H1 (cell line): ENCODE results near the gene GPR176. TPM values are rescaled to one million over a fixed set of nuclear protein-coding genes. Genes with fewer than 3 reads are reported as not detected.

Source experiments
- CTCF ChIA-PET: fragments of 300-600 bp; sonication (Branson Sonifier 250); formaldehyde crosslinking; loops from one replicate; lab custom pipeline; 2021; ENCODE audit not compliant: partially characterized antibody; lab: Charles Lee
- POLR2A ChIA-PET: fragments of 300-600 bp; sonication (Branson Sonifier 250); formaldehyde crosslinking; loops from one replicate; lab custom pipeline; 2021; ENCODE audit warnings: inconsistent platforms; ENCODE audit not compliant: partially characterized antibody; lab: Charles Lee
- DNase-seq, 2 experiments: peaks; one replicate each; pipeline versions ENCODE4 v3.0.0 to v3.0.0-alpha.2; 2010 to 2022; ENCODE audit warnings: low spot score in 2 of 2, low read depth in 1 of 2, mixed read lengths in 1 of 2
- FAIRE-seq: peaks from 2 replicates; lab custom pipeline; 2011; peaks lifted over from hg19 to GRCh38; lab: Jason Lieb, UNC
- H2AFZ ChIP-seq: 2 replicates; pipeline ENCODE4 v1.8.1; 2012; ENCODE audit warnings: low read length, inconsistent platforms
- H2AK5ac ChIP-seq: 2 replicates; pipeline ENCODE4 v1.6.1; 2013; ENCODE audit warnings: low read depth, low read length
- H2BK120ac ChIP-seq: replicated peaks from 2 replicates; pipeline ENCODE3; 2013; ENCODE audit warnings: low read depth, low read length, inconsistent platforms
- H2BK12ac ChIP-seq: 2 replicates; pipeline ENCODE4 v1.6.1; 2013; ENCODE audit warnings: low read depth, low read length
- H2BK15ac ChIP-seq: 2 replicates; pipeline ENCODE4 v1.6.1; 2013; ENCODE audit warnings: low read length
- H2BK20ac ChIP-seq: 2 replicates; pipeline ENCODE4 v1.6.1; 2013; ENCODE audit warnings: low read length
- H2BK5ac ChIP-seq: 2 replicates; pipeline ENCODE4 v1.6.1; 2013; ENCODE audit warnings: low read depth, low read length
- H3K14ac ChIP-seq: 2 replicates; pipeline ENCODE4 v1.6.1; 2013; ENCODE audit warnings: inconsistent platforms; ENCODE audit not compliant: insufficient read length
- H3K18ac ChIP-seq: 2 replicates; pipeline ENCODE4 v1.6.1; 2013; ENCODE audit warnings: low read length; ENCODE audit errors: extremely low read depth
- H3K23ac ChIP-seq: 2 replicates; pipeline ENCODE4 v1.6.1; 2013; ENCODE audit warnings: inconsistent platforms; ENCODE audit not compliant: insufficient read length
- H3K23me2 ChIP-seq: 2 replicates; pipeline ENCODE4 v1.6.1; 2013; ENCODE audit warnings: low read depth, low read length
- H3K27ac ChIP-seq: 2 replicates; pipeline ENCODE4 v1.6.1; 2011; ENCODE audit warnings: low read depth, low read length, inconsistent platforms
- H3K27me3 ChIP-seq, 4 experiments: replicated peaks in 1 of 4; 1 replicate in 1 of 4; 2 replicates in 3 of 4; pipeline versions ENCODE4 v1.6.1 to v1.8.1; 2011 to 2013; ENCODE audit warnings: low read length in 3 of 4, mild to moderate bottlenecking in 3 of 4, inconsistent platforms in 2 of 4, mixed read lengths in 2 of 4, moderate library complexity in 1 of 4; ENCODE audit not compliant: control insufficient read depth in 3 of 4, insufficient read depth in 3 of 4; ENCODE audit errors: extremely low read depth in 1 of 4
- H3K36me3 ChIP-seq, 4 experiments: 2 replicates each; pipeline versions ENCODE4 v1.6.1 to v1.8.1; 2011 to 2013; ENCODE audit warnings: mild to moderate bottlenecking in 4 of 4, low read length in 3 of 4, moderate library complexity in 2 of 4, control low read depth in 1 of 4, inconsistent platforms in 1 of 4; ENCODE audit not compliant: insufficient read depth in 4 of 4, control insufficient read depth in 2 of 4
- H3K4ac ChIP-seq: replicated peaks from 2 replicates; pipeline ENCODE3; 2013; ENCODE audit warnings: low read length, low read depth, mixed read lengths, inconsistent platforms; ENCODE audit not compliant: insufficient read length
- H3K4me1 ChIP-seq, 4 experiments: replicated peaks in 1 of 4; 1 replicate in 1 of 4; 2 replicates in 3 of 4; pipeline versions ENCODE4 v1.6.1 to v1.8.1; 2011 to 2013; ENCODE audit warnings: low read length in 3 of 4, inconsistent platforms in 2 of 4, mixed read lengths in 1 of 4; ENCODE audit not compliant: insufficient read depth in 4 of 4, control insufficient read depth in 3 of 4
- H3K4me2 ChIP-seq, 2 experiments: 2 replicates each; pipeline versions ENCODE4 v1.6.1 to v1.8.1; 2011 to 2013; ENCODE audit warnings: low read depth in 2 of 2, low read length in 2 of 2, control low read depth in 1 of 2, inconsistent platforms in 1 of 2, mild to moderate bottlenecking in 1 of 2; ENCODE audit not compliant: insufficient read depth in 1 of 2
- H3K4me3 ChIP-seq, 4 experiments: fragments of 200-600, 300-600 bp in 1 of 4; sonication (generic), shearing (Covaris generic), sonication (Bioruptor Twin) in 1 of 4; 2 replicates each; pipeline versions ENCODE4 v1.5.1 to v1.8.1; 2011 to 2016; ENCODE audit warnings: low read length in 4 of 4, low read depth in 3 of 4, control low read depth in 2 of 4, inconsistent platforms in 2 of 4, mild to moderate bottlenecking in 2 of 4, mixed read lengths in 1 of 4, moderate library complexity in 1 of 4; ENCODE audit not compliant: insufficient read depth in 2 of 4; ENCODE audit errors: extremely low read depth in 1 of 4
- H3K56ac ChIP-seq: replicated peaks from 2 replicates; pipeline ENCODE3; 2013; ENCODE audit warnings: low read depth, mild to moderate bottlenecking, mixed read lengths, low read length, inconsistent platforms; ENCODE audit not compliant: insufficient read length
- H3K79me1 ChIP-seq: 2 replicates; pipeline ENCODE4 v1.6.1; 2013; ENCODE audit warnings: low read depth, low read length, control low read depth
- H3K79me2 ChIP-seq, 2 experiments: 2 replicates each; pipeline versions ENCODE4 v1.6.1 to v1.8.1; 2012 to 2013; ENCODE audit warnings: low read length in 2 of 2, mild to moderate bottlenecking in 2 of 2, inconsistent platforms in 1 of 2; ENCODE audit not compliant: insufficient read depth in 2 of 2, control insufficient read depth in 1 of 2
- H3K9ac ChIP-seq, 4 experiments: replicated peaks in 1 of 4; 1 replicate in 1 of 4; 2 replicates in 3 of 4; pipeline versions ENCODE4 v1.6.1 to v1.8.1; 2011 to 2013; ENCODE audit warnings: low read depth in 3 of 4, low read length in 3 of 4, control low read depth in 2 of 4, mild to moderate bottlenecking in 2 of 4, moderate library complexity in 2 of 4, inconsistent platforms in 1 of 4; ENCODE audit errors: extremely low read depth in 1 of 4
- H3K9me3 ChIP-seq, 2 experiments: 2 replicates each; pipeline versions ENCODE4 v1.6.1 to v1.8.1; 2012 to 2013; ENCODE audit warnings: mild to moderate bottlenecking in 2 of 2, moderate library complexity in 2 of 2, control low read depth in 1 of 2, inconsistent platforms in 1 of 2, low read depth in 1 of 2, low read length in 1 of 2, mixed read lengths in 1 of 2; ENCODE audit not compliant: insufficient read depth in 2 of 2
- H4K20me1 ChIP-seq, 2 experiments: replicated peaks in 1 of 2; 2 replicates each; pipeline versions ENCODE3 to v1.8.1; 2011 to 2013; ENCODE audit warnings: inconsistent platforms in 2 of 2, low read length in 2 of 2, mild to moderate bottlenecking in 1 of 2; ENCODE audit not compliant: insufficient read depth in 2 of 2, control insufficient read depth in 1 of 2
- H4K5ac ChIP-seq: 2 replicates; pipeline ENCODE4 v1.6.1; 2013; ENCODE audit warnings: low read length, low read depth, mixed read lengths, inconsistent platforms; ENCODE audit not compliant: insufficient read length
- H4K8ac ChIP-seq: 2 replicates; pipeline ENCODE4 v1.8.0; 2013; ENCODE audit warnings: mild to moderate bottlenecking, moderate library complexity, low read length, inconsistent platforms; ENCODE audit not compliant: insufficient read depth; ENCODE audit errors: extremely low read depth
- H4K91ac ChIP-seq: replicated peaks from 2 replicates; pipeline ENCODE3; 2013; ENCODE audit warnings: low read length, mixed read lengths, inconsistent platforms; ENCODE audit not compliant: insufficient read length
- ATF3 ChIP-seq: IDR thresholded peaks from 2 replicates; pipeline ENCODE4 v1.6.1; 2011; ENCODE audit warnings: low read depth, mild to moderate bottlenecking, low read length; ENCODE audit not compliant: insufficient read depth
- JUN ChIP-seq: IDR thresholded peaks from 2 replicates; pipeline ENCODE4 v1.6.1; 2011; ENCODE audit warnings: low read depth, mild to moderate bottlenecking, improper control_type of control experiment, low read length
- WGBS, 2 experiments: shearing (Covaris generic) in 1 of 2; methylation state at CpG; one replicate each; pipeline versions ENCODE4 v1.1.6 to v1.1.7; 2013 to 2015; ENCODE audit warnings: low lambda C conversion rate in 2 of 2, mixed read lengths in 2 of 2, inconsistent platforms in 1 of 2, low coverage in 1 of 2, missing lambda C conversion rate in 1 of 2; ENCODE audit not compliant: insufficient replicate concordance in 2 of 2, insufficient coverage in 1 of 2, insufficient read length in 1 of 2; ENCODE audit errors: extremely low coverage in 1 of 2, missing lambda C conversion rate in 1 of 2; 5-methylcytosine and 5-hydroxymethylcytosine counted together
- polyA plus RNA-seq, 7 experiments: library from polyadenylated mRNA; depleted of rRNA in 3 of 7; stranded (reverse) in 5 of 7; unstranded in 2 of 7; fragments of >200 nt in 5 of 7; fragments of 200-250 nt in 2 of 7; gene quantifications; 1 replicate in 5 of 7; 2 replicates in 1 of 7; 4 replicates in 1 of 7; pipeline versions ENCODE4 v1.2.1 to v1.2.3, GENCODE V29; 2011 to 2013; ENCODE audit warnings: missing spikeins in 2 of 7, mixed read lengths in 2 of 7
- total RNA-seq: library from RNA; stranded (reverse); fragmentation: NEBNext Ultra II Directional; extraction: Animal tissue kit (Norgen Biotek cat#: 25700); gene quantifications from 2 replicates; pipeline ENCODE4 v1.2.1, GENCODE V29; 2021

The GPR176 gene
- total and polyA plus RNA-seq, 2 of the 8 experiments (the other 6 are each of a cell fraction or from before 2014, with no cell fraction given), result 190 to 281 TPM

DNA sequence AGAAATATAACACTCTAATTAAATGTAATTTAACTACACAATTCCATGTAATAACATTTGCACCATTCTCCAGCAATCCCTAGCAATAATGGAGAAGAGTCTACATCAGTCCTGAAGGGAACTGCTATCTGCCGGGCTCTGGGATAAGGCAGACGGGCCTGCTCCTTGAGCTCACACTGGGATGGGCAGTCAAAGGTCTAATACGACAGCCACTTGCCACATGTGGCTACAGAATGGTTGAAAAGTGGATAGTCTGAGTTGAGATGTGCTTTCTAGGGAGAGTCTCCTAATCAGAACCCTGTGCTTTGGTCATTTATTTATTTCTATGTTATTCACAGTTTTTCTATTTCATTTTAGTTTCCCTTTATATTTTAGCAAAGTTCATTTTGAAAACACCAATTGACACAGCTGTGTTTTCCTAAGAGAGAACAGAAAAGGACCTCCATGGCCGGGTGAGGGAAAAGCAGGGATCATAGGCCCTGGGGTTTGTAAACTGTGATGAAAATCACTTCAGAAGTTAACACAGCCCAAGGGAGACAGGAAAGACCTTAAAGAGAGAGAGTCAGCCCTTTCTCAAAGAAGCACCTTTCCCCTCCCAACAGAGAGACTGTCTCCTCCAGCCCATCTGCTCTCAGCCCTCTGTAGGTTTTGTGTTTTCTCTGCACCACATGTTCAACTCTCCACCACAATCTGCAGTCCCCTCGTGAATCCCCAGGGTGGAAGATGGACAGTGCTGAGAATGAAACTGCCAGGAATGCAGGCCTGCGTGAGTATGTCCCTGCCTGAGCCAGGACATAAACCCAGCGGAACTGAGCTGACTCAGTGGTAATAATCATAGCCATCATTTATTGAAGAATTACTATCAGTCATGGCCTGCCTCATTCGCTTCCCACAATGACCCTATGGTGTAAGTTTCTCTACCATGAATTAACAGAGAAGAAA lies 149.0 kb downstream of the GPR176 start:
- no peaks in the 10 kb centered on the region for H3K79me2 ChIP-seq
- no peak overlapping the region for H3K14ac ChIP-seq
- no peak overlapping the region for H2BK12ac ChIP-seq
- H3K4ac ChIP-seq, result no peak overlapping the region
- H2BK15ac ChIP-seq, result no peak overlapping the region
- H3K56ac ChIP-seq, result no peak overlapping the region
- H3K18ac ChIP-seq, result no peak overlapping the region
- H2BK120ac ChIP-seq, result no peak overlapping the region
- H3K23ac ChIP-seq, result no peak overlapping the region
- ChIA-PET CTCF (interaction anchor here (0.6 to 0.9 kb wide), 2 partner anchors 14 to 15 kb away, joined by 3 to 5 read pairs; no protein-coding TSS in a partner anchor), POLR2A (interaction anchor here (1.0 kb wide), 1 partner anchor 82 kb away, joined by 3 read pairs; no protein-coding TSS in a partner anchor)
- no peak overlapping the region for H3K27ac ChIP-seq
- H3K4me3 ChIP-seq, result no peak overlapping the region
- no peaks in the 10 kb centered on the region for H3K36me3 ChIP-seq
- 88% methylated on average over 8 of the region's 8 CpGs; no CpG with 5 or more reads in 1 of the 2 experiments for WGBS, 2 experiments
- no peak overlapping the region; the same call in 1 of the 2 replicates for H4K8ac ChIP-seq
- no peak overlapping the region for H3K9ac ChIP-seq
- 0 out of 2 replicates have a peak overlapping the region, but pooled peaks have one; percentile 43 for H2AFZ ChIP-seq
- H3K27me3 ChIP-seq, result no peaks in the 10 kb centered on the region
- no peak for FAIRE-seq
- H3K4me2 ChIP-seq, result no peak overlapping the region
- no peaks in the 10 kb centered on the region for H3K9me3 ChIP-seq
- DNase-seq, result no peak
- H3K23me2 ChIP-seq, result no peaks in the 10 kb centered on the region
- no peak overlapping the region for H2AK5ac ChIP-seq
- no peak overlapping the region for H2BK20ac ChIP-seq
- no peak overlapping the region for H2BK5ac ChIP-seq
- no peaks in the 10 kb centered on the region for H3K79me1 ChIP-seq
- no peak overlapping the region for H4K91ac ChIP-seq
- H4K20me1 ChIP-seq, result no peaks in the 10 kb centered on the region
- H4K5ac ChIP-seq, result no peak overlapping the region
- H3K4me1 ChIP-seq, result no peaks in the 10 kb centered on the region
- no peak for TF ChIP-seq ATF3
- TF ChIP-seq JUN, result no peak
